ENCODE results near the gene LPP.

DNA sequence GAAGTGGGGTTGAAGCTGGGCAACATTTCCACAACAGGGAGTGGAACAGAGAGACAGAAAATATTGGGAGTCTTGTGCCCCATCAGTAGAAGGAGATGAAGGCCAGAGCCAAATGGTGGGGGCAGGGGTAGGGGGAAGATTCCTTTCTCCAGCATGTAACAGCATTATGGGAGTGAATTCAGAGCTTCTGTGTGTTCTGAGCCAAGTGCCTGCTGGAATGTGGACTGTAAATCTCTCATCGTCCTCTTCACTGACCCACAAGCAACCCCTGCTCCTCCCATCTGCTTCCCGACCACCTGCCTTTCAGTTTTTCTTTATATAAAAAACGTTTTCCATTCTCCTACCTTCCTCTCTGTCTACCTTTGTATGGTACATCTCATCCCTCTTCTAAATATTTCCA, 673.6 kb downstream of the LPP start:
- TF ChIP-seq, protein P1, sequence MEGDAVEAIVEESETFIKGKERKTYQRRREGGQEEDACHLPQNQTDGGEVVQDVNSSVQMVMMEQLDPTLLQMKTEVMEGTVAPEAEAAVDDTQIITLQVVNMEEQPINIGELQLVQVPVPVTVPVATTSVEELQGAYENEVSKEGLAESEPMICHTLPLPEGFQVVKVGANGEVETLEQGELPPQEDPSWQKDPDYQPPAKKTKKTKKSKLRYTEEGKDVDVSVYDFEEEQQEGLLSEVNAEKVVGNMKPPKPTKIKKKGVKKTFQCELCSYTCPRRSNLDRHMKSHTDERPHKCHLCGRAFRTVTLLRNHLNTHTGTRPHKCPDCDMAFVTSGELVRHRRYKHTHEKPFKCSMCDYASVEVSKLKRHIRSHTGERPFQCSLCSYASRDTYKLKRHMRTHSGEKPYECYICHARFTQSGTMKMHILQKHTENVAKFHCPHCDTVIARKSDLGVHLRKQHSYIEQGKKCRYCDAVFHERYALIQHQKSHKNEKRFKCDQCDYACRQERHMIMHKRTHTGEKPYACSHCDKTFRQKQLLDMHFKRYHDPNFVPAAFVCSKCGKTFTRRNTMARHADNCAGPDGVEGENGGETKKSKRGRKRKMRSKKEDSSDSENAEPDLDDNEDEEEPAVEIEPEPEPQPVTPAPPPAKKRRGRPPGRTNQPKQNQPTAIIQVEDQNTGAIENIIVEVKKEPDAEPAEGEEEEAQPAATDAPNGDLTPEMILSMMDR (IDR thresholded peaks at IDR 0.05): no peak
- TF ChIP-seq EP300 (IDR thresholded peaks at IDR 0.05; ENCODE audit: low read depth): no peak
